Esophagus muscularis mucosa (tissue), 4 donors: Measurements from ENCODE around the gene TRPM3. TPM values are rescaled to one million over a fixed set of nuclear protein-coding genes. Genes with fewer than 3 reads are reported as not detected.

Experiments
- DNase-seq: peaks from one replicate; pipeline ENCODE4 v3.0.0-alpha.2; 2017; ENCODE audit errors: extremely low spot score
- H3K27ac ChIP-seq, 4 donors: fragments of 200-600 bp; sonication (generic); replicated peaks in 1 of 4; 1 replicate in 3 of 4; 2 replicates in 1 of 4; pipeline ENCODE4 v1.5.1; 2016 to 2019; ENCODE audit warnings: mild to moderate bottlenecking in 1 of 4
- H3K27me3 ChIP-seq, 4 donors: fragments of 200-600 bp; sonication (generic); one replicate each; pipeline versions ENCODE4 v1.5.1 to v1.6.0; 2016 to 2019
- H3K36me3 ChIP-seq, 4 donors: fragments of 200-600 bp; sonication (generic); one replicate each; pipeline ENCODE4 v1.5.1; 2016 to 2019
- H3K4me1 ChIP-seq, 4 donors: fragments of 200-600 bp; sonication (generic); one replicate each; pipeline ENCODE4 v1.5.1; 2016 to 2019
- H3K4me3 ChIP-seq, 4 donors: fragments of 200-600 bp; sonication (generic); 1 replicate in 2 of 4; 2 replicates in 2 of 4; pipeline ENCODE4 v1.5.1; 2016 to 2019; ENCODE audit warnings: mild to moderate bottlenecking in 4 of 4, moderate library complexity in 1 of 4
- H3K9me3 ChIP-seq, 4 donors: fragments of 200-600 bp; sonication (generic); 1 replicate in 3 of 4; 2 replicates in 1 of 4; pipeline ENCODE4 v1.5.1; 2016 to 2019
- EP300 ChIP-seq: sonication (generic); formaldehyde crosslinking; IDR thresholded peaks from one replicate; pipeline ENCODE4 v1.6.1; 2017; ENCODE audit warnings: antibody characterized with exemption
- POLR2A ChIP-seq: fragments of 450-650 bp; IDR thresholded peaks from one replicate; pipeline ENCODE4 v1.6.1; 2017; ENCODE audit warnings: antibody characterized with exemption, moderate library complexity, mild to moderate bottlenecking, low read depth
- POLR2AphosphoS5 ChIP-seq, 2 donors: sonication (generic); formaldehyde crosslinking; IDR thresholded peaks; one replicate each; pipeline ENCODE4 v1.6.1; 2017; ENCODE audit warnings: antibody characterized with exemption in 2 of 2
- WGBS: methylation state at CpG from one replicate; pipeline ENCODE4 v1.1.5; 2018; 5-methylcytosine and 5-hydroxymethylcytosine counted together
- intact Hi-C: fragments of 100-400 bp; cut with DNase I; formaldehyde crosslinking; loops from one replicate; pipeline ENCODE4 v1.15.1; 2023
- total RNA-seq, 4 donors: library from RNA; depleted of rRNA; stranded (reverse); fragments of >200 nt; gene quantifications; one replicate each; pipeline versions ENCODE4 v1.1.0 to v1.2.1, GENCODE V29; 2016
- TF ChIP-seq, protein P1 (sequence below), 3 experiments: fragments of 200-600 bp in 2 of 3; fragments of 450-650 bp in 1 of 3; sonication (generic) in 2 of 3; IDR thresholded peaks; one replicate each; pipeline ENCODE4 v1.5.1; 2017 to 2019; ENCODE audit warnings: antibody characterized with exemption in 3 of 3, mild to moderate bottlenecking in 2 of 3, moderate library complexity in 1 of 3

The TRPM3 gene
- total RNA-seq, 4 donors from 2014 or later = 0.13 to 0.17 TPM; not detected in 2

- no peaks in the 10 kb centered on the region for H3K4me1 ChIP-seq
- no peaks in the 10 kb centered on the region for H3K27me3 ChIP-seq
- no peak for TF ChIP-seq POLR2A
- no peak for TF ChIP-seq POLR2AphosphoS5 (IDR thresholded peaks at IDR 0.05)
- TF ChIP-seq EP300 = no peak
- TF ChIP-seq, protein P1, sequence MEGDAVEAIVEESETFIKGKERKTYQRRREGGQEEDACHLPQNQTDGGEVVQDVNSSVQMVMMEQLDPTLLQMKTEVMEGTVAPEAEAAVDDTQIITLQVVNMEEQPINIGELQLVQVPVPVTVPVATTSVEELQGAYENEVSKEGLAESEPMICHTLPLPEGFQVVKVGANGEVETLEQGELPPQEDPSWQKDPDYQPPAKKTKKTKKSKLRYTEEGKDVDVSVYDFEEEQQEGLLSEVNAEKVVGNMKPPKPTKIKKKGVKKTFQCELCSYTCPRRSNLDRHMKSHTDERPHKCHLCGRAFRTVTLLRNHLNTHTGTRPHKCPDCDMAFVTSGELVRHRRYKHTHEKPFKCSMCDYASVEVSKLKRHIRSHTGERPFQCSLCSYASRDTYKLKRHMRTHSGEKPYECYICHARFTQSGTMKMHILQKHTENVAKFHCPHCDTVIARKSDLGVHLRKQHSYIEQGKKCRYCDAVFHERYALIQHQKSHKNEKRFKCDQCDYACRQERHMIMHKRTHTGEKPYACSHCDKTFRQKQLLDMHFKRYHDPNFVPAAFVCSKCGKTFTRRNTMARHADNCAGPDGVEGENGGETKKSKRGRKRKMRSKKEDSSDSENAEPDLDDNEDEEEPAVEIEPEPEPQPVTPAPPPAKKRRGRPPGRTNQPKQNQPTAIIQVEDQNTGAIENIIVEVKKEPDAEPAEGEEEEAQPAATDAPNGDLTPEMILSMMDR (IDR thresholded peaks at IDR 0.05) = no peak
- no peak for DNase-seq
- intact Hi-C loops = no loop called here
- H3K9me3 ChIP-seq = no peaks in the 10 kb centered on the region
- H3K36me3 ChIP-seq = no peaks in the 10 kb centered on the region
- H3K4me3 ChIP-seq = no peak overlapping the region
- no peak overlapping the region for H3K27ac ChIP-seq
Observed at GRCh38 chr9:71097671-71098070, 23.8 kb downstream of the TRPM3 start.

DNA sequence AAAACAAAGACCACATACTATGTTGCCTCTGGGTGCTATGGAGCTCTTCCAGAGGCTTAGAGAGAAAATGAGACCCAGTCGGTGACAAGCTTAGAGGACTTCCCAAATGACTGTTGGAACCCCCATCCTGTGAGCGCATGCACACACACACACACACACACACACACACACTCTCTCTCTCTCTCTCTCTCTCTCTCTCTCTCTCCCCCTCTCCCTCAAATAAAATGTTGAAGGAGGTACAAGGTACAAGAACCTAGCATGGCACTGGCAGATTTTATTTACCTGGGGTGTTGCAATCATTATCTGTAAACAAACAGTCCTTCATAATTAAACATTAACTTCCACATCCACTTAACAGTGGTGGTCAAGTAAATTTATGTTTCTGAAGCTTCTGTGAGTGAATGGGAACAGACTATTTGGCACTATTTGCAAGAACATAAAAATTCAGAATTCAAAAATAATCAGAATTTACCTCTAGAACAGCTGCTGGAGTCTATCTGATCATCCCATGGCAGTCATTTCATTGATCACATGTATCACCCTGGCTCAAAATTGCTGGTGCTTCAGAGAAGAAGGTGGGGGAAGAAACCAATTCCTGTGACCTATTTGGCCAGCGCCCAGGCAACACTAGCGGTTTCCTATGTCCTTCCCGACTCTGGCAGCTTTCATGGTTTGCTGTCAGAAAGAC is 24.9 kb downstream of the TRPM3 start:
- intact Hi-C loops = no loop called here
- TF ChIP-seq, protein P1 (IDR thresholded peaks at IDR 0.05) = no peak
- TF ChIP-seq POLR2AphosphoS5 (IDR thresholded peaks at IDR 0.05) (no peak), POLR2A (no peak), EP300 (no peak)
- WGBS = 65% methylated on average over 5 of the region's 5 CpGs

DNA sequence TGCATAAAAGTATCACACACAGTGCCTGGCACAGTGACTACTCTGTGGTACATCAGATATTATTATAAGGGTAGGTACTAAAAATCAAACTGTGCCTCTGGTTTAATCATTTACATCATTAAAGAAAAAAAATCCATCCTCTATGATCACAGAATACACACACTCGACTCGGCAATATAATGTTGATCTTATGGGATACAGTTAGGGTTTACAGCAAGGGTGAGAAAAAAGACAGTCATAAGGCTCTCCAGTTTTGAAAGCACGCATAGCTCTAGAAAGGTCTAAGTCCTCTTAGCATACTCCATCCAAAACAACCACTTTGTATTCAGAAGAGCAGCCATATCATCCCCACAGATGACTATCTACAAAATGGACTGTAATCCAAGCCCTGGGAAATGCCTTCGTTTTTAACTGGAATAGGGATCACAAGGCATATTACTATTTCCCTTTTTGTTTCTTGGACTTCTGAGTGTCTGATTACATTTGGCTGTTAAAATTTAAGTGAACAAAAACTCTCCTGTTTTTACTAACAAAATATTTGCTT is 26.6 kb downstream of the TRPM3 start:
- Histone ChIP-seq H3K36me3 (no peaks in the 10 kb centered on the region), H3K9me3 (no peaks in the 10 kb centered on the region), H3K4me1 (no peaks in the 10 kb centered on the region), H3K4me3 (no peak overlapping the region), H3K27ac (no peak overlapping the region), H3K27me3 (no peaks in the 10 kb centered on the region)
- DNase-seq = no peak
- TF ChIP-seq, protein P1 (IDR thresholded peaks at IDR 0.05) = no peak
- no peak for TF ChIP-seq POLR2AphosphoS5 (IDR thresholded peaks at IDR 0.05)
- TF ChIP-seq EP300 = no peak
- no peak for TF ChIP-seq POLR2A
- intact Hi-C loops = no loop called here
- 79% methylated on average over 4 of the region's 4 CpGs for WGBS

More for the DNA sequence above, 24.9 kb downstream of the TRPM3 start:
- H3K27ac ChIP-seq = no peak overlapping the region
- H3K9me3 ChIP-seq = no peaks in the 10 kb centered on the region
- H3K4me3 ChIP-seq = no peak overlapping the region
- no peaks in the 10 kb centered on the region for H3K36me3 ChIP-seq
- DNase-seq = no peak
- H3K4me1 ChIP-seq = no peaks in the 10 kb centered on the region
- H3K27me3 ChIP-seq = no peaks in the 10 kb centered on the region

- intact Hi-C loops = no loop called here
- no peaks in the 10 kb centered on the region for H3K4me1 ChIP-seq
- H3K27ac ChIP-seq = no peak overlapping the region
- H3K27me3 ChIP-seq = no peaks in the 10 kb centered on the region
- DNase-seq = no peak
- no peaks in the 10 kb centered on the region for H3K9me3 ChIP-seq
- H3K4me3 ChIP-seq = no peak overlapping the region
- H3K36me3 ChIP-seq = no peaks in the 10 kb centered on the region
- no peak for TF ChIP-seq POLR2A
- no peak for TF ChIP-seq POLR2AphosphoS5 (IDR thresholded peaks at IDR 0.05)
- TF ChIP-seq, protein P1 (IDR thresholded peaks at IDR 0.05) = no peak
- no peak for TF ChIP-seq EP300
Observed at GRCh38 chr9:71090896-71091295, 30.5 kb downstream of the TRPM3 start.

DNA sequence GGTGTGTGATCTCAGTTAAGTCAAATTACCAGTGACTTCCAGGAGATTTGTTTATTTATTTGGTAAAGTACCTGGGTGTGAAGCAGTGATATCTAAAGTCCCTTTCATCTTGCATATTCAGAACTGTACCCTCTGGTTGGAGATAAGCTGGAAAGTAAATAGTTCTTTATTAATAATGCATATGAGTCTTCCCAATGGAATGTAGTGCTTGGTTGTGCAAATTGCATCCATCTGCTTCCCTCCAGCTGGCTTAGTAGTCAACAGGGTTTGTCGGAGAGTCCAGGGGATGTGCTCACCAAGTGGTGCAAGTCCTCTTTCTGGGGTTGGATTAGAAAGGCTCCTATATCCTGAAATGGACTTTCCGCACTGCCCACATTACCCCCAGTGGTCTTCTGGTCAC is 42.0 kb downstream of the TRPM3 start:
- H3K4me3 ChIP-seq = no peak overlapping the region
- no peaks in the 10 kb centered on the region for H3K9me3 ChIP-seq
- H3K27ac ChIP-seq = no peak overlapping the region
- TF ChIP-seq EP300 = no peak
- TF ChIP-seq, protein P1 (IDR thresholded peaks at IDR 0.05) = no peak
- TF ChIP-seq POLR2AphosphoS5 (IDR thresholded peaks at IDR 0.05) = no peak
- TF ChIP-seq POLR2A = no peak
- H3K36me3 ChIP-seq = no peaks in the 10 kb centered on the region
- no peak for DNase-seq
- intact Hi-C loops = no loop called here
- WGBS = 77% methylated on average over 2 of the region's 2 CpGs
- H3K27me3 ChIP-seq = no peaks in the 10 kb centered on the region
- H3K4me1 ChIP-seq = no peaks in the 10 kb centered on the region
